ENCODE measurements around the gene TRPM2.

The TRPM2 gene

GRCh38 chr21:44449473-44450363 is 96.3 kb downstream of the TRPM2 start:
- no peak for DNase-seq

- DNase-seq, result no peak
These were observed 97.0 kb downstream of the TRPM2 start for GRCh38 chr21:44450402-44450801.

GRCh38 chr21:44450999-44451398 is 97.6 kb downstream of the TRPM2 start:
- DNase-seq, result no peak

DNA sequence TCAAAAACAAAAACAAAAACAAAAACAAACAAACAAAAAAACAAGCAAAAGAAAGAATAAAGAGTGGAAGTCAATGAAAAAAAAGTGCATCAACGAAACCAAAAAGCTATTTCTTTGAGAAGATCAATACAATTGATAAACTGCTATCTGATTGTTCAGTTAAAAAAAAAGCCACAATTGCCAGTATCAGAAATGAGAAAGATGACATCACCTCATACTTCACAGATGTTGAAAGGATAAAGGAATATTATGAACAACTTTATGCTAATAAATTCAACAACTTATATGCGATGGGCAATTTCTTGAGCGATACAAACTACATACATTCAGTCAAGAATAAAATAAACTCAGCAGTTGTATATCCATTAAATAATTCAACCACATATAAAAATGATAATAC is 99.7 kb downstream of the TRPM2 start:
- DNase-seq, result no peak

GRCh38 chr21:44454058-44454457 is 100.6 kb downstream of the TRPM2 start:
- DNase-seq, result no peak

DNA sequence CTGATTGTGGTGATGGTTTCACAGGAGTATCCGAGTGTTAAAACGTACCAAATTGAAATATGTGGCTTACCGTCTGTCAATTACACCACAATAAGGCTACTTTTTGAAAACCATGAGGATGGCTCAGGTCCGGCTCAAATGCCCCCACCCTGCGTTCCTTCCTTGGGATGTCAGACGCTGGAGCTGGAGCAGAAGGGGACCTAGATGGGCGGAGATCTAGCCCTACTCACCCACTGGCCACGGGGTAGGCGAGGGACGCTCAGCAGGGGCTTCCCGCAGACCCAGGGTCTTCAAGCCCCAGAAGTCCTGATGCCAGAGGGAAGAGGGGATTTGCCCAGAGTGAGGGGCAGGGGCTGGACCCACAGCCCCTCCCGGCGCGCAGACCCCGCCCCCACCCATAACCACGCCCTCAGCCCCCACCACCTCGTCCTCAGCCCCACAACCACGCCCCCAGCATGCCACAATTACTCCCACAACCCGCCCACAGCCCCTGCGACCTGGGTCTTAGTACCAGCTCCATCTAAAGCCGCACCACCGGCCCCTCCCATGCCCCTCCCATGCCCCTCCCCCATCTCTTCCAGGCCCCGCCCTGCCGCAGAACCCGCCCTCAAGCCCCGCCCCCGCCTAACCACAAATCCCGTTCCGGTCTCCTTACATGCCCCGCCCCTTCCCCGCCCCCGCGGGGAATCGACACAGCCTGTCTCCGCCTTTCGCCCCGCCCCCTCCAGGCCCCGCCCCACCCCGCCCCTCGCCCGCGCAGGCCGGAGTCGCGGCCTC is 101.5 kb downstream of the TRPM2 start, which contains the start of gene LRRC3:
Gene LRRC3, plus strand, starts transcription at position 764 of the 777 bp plus-strand sequence. CDS start 1,135 bp downstream, outside the sequence.
- peak; percentile 73 to 88 (median 84) for DNase-seq

DNA sequence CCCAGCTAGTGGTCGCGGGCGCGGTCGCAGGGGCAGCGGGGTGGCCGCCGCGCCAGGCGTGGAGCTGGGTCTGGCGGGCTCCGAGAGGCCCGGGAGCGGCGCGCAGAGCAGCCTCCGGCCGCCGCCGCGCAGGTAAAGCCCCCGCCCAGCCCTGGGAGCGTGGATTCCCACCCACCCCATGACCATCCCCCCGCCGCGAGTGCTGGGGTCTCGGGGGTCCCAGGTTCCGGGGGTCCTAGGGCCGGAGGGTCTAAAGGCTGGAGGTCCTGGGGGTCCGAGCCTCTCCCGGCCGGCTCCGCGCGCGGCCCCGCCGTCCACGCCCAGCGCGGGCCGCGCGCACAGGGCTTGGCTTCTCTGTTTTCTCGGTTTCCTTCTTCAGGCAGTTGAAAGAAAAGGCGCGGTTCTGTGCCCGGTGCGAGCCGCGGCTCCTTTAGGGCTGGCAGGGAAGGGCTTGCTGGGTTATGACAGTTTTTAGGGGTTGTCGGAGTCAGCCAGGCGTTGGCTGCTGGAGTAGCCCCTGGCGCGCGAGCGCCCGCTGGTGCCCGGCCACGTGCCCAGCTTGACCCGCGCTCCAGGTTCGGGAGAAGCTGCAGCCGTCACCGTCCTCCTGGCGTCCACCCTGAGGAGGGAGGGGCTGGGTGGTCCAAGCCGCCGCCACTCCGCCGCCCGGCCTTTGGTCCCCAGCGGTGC is 102.2 kb downstream of the TRPM2 start:
- peak in 5 of 6 experiments; percentile 32 to 79 (median 56) for DNase-seq

GRCh38 chr21:44456214-44456914 is 102.9 kb downstream of the TRPM2 start:
- no peak for DNase-seq

- no peak for DNase-seq
These were observed 103.7 kb downstream of the TRPM2 start for GRCh38 chr21:44456915-44457736.

GRCh38 chr21:44458971-44459711 is 105.7 kb downstream of the TRPM2 start:
- DNase-seq, result no peak

DNA sequence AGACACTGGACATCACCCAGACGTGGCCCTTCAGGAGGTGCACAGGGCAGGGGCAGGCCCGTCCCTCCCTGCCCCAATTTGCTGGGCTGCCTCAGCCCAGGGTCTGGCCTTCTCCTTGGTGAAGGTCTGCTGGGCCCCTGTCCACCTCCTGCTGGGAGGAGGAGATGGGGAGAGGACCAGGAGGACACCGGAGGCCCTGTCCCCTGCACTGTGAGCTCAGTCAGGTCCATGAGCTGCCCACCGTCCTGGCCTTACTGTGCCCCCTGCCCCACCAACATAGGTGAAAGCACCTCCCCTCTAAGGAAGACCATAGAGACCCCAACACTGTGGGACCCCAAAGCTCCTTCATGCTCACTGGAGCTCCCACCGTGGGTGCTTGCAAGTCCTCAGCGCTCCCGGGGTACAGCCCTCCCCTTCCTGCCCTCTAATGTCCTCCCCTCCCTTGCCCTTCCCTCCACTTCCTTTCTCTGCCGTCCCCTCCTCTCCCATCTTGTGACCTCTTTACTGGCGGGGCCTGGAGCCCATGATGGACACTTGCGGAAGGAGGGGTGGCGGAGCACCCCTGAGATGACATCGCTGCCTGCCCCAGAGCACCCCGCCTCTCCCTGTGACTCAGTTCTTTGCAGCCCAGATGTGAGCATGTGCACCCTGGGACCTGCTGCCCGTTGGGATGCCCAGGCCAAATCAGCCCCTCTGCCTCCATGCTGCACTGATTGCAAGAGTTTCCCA is 106.5 kb downstream of the TRPM2 start:
- DNase-seq, result no peak

DNA sequence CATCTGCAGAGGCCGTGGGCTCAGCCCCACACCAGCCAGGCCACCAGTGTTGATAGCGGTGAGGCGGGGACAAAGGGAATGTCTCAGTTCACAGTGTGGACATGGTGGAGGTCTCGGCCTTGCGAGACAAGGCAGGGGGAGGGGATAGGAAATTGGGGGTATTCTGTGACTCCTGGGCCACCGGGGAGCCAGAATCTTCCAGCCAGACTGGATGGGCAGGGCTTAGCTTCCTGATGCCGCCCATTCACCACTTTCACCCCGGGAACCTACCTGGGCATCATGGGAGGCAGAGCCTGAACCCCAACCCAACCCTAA is 107.0 kb downstream of the TRPM2 start:
- no peak for DNase-seq

- DNase-seq, result no peak
These were observed 107.6 kb downstream of the TRPM2 start for GRCh38 chr21:44461005-44461404.

GRCh38 chr21:44461464-44462001 is 108.1 kb downstream of the TRPM2 start:
- DNase-seq, result no peak

GRCh38 chr21:44462086-44462833 is 108.8 kb downstream of the TRPM2 start:
- DNase-seq, result no peak

DNA sequence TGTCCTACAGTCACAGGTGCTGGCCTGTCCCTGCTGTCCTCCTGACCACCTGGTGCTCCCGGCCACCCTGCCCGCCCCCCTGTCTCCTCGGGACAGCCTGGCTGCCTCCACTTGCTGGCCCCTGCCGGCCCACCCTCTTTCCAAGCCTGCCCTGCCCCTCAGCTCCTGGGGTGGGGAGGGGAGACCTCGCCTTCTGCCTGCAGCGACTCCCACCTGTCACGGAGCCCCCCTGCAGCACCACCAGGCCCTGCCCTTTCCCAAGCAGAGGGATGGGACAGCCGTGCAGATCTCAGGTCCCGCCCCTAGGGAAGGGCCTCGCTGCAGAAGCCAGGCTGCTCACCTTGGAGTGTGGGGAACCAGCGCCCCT is 109.4 kb downstream of the TRPM2 start:
- no peak for DNase-seq

DNA sequence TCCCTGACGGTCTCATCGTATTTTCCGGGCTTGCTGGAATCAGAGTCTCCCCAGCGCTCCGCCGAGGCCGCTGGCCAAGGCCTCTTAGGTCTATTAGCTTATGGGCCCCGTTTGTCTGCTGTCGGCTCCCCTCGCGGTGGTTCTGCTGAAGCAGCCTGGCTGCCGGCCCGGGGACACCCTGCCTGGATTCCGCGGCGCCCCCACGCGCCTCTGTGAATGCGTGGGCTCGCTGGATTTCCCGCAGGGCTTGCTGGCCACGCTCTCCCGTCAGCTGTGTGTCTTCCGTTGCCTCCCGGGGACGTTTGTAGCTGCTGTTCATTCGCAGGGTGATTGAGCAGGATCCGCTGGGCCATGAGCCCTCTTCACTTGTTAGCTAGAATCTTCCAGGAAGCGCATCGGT is 110.3 kb downstream of the TRPM2 start:
- DNase-seq, result no peak

GRCh38 chr21:44464351-44464750 is 110.9 kb downstream of the TRPM2 start:
- no peak for DNase-seq

DNA sequence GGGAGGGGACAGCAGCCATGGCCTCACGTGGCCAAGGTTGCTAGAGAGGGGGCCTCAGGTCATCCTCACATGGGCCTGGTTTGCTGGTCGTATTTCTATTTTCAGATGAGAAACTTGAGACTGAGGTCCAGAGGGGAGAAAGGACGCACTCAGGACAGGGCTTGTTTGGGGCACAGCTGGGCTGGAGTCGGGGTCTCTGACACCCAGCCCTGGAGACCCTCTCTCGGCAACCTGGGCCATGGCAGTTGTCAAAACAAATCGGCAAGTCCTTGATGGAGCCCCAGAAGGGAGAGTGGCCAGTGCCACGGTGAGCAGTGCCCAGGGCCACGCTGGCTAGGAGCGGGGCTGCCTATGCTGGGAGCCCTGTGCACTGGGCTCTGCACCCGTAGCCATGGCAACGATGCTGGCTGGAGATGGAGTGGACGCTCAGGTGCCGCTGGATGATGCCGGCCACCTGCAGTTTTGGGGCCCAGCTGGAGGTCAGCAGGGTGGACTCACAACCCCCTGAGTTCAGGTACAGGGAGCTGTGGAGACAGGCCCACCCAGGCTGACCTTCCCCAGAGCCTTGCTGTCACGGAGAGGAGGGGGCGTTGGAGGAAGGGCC is 113.0 kb downstream of the TRPM2 start:
- DNase-seq, result no peak

Data from stimulated activated naive CD4-positive, alpha-beta T cell (primary cell).